Choroid plexus epithelial cell (primary cell): ENCODE measurements around the gene STARD4.

Source experiments
- DNase-seq: peaks from one replicate; pipeline ENCODE4 v3.0.0-alpha.2; 2010; ENCODE audit warnings: low read depth
- H3K4me3 ChIP-seq: 2 replicates; pipeline ENCODE4 v1.5.1; 2011; ENCODE audit warnings: low read depth, mild to moderate bottlenecking, control low read depth, low read length, moderate library complexity
- TF ChIP-seq, protein P1 (sequence below): conservative IDR thresholded peaks from 2 replicates; pipeline ENCODE4 v1.5.1; 2011; ENCODE audit warnings: low read depth, mild to moderate bottlenecking, control low read depth, inconsistent platforms, low read length, moderate library complexity

STARD4 gene

DNA sequence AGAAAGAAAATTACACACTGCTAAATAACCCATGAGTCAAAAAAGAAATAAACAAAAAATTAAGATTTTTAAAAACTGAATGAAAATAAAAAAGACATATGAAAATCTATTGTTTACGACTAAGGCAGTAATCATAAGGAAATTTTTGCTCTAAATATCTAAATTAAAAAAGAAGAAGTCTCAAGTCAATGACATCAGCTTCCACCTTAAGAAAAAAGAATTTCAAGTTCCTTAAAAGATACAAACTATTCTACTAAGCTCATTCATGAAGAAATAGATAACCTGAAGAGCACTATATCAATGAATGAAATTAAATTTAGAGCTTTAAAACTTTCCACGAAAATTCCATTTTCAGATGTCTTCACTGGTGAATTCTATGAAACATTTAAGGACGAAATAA, 15.7 kb upstream of the STARD4 start:
- TF ChIP-seq, protein P1, sequence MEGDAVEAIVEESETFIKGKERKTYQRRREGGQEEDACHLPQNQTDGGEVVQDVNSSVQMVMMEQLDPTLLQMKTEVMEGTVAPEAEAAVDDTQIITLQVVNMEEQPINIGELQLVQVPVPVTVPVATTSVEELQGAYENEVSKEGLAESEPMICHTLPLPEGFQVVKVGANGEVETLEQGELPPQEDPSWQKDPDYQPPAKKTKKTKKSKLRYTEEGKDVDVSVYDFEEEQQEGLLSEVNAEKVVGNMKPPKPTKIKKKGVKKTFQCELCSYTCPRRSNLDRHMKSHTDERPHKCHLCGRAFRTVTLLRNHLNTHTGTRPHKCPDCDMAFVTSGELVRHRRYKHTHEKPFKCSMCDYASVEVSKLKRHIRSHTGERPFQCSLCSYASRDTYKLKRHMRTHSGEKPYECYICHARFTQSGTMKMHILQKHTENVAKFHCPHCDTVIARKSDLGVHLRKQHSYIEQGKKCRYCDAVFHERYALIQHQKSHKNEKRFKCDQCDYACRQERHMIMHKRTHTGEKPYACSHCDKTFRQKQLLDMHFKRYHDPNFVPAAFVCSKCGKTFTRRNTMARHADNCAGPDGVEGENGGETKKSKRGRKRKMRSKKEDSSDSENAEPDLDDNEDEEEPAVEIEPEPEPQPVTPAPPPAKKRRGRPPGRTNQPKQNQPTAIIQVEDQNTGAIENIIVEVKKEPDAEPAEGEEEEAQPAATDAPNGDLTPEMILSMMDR = no peak
- no peak for DNase-seq
- no peak overlapping the region for H3K4me3 ChIP-seq

DNA sequence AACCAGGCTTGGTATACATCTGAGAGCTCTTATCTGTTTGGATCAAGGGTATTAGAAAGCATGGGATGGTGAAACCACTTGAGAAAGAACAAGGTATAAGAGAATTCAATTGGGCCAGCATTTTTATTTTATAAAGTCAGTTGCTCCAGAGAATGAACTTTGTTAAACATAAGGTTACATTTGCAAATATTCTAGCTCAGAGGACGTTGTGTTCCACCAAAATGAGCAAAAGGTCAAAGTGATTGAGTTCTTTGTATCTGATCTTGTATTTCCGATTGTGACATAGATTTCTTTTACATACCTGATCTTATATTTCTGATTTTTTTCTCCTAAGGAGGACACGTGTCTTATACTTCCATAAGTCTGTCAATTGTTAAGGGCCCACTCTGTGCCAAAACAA, 8.6 kb upstream of the STARD4 start:
- no peak overlapping the region for H3K4me3 ChIP-seq
- TF ChIP-seq, protein P1 = no peak
- DNase-seq = no peak

DNA sequence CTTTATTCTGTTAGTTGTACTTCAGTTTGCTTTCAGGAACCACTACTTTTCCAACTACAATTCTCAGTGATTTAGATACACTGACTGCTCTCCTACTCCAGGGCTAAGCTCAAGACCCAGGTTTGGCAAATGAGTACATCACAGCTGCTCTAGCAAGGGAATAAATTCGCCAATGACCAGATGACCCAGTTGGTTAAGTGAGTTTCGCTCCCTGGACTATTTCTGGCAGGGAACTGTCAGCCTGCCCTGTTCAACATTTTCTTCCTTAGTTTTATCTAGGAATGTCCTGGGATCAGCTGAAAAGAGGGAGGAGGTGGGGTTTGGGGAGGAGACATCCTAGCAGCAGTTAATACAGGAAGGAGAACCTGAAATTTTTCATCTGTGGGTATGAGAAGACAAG, 6.4 kb upstream of the STARD4 start:
- TF ChIP-seq, protein P1 = no peak
- no peak for DNase-seq
- H3K4me3 ChIP-seq = no peak overlapping the region

DNA sequence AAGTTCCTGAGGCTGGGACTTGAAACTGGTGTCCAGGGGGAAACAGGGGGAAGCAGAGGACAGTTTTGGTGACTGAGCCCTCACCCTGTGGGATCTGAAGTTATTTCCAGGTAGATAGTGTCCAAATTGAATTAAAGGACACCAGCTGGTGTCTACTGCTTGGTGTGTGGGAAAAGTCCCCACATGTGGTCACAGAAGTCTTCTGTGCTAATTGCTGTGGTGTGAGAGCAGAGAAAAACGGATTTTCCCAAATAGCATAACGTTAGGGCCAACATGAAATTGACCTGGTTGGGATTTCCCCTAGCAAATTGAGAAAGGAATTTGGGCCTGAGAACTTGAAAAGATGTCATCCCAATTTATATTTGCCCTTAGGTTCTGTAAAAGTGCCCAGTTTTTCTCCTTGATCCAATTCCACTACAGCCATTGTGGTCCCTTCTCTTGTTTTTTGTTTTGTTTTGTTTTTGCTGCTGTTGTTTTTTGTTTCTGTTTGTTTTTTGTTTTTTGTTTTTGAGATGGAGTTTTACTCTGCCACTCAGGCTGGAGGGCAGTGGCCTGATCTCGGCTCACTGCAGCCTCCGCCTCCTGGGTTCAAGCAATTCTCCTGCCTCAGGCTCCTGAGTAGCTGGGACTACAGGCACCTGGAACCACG, 5.6 kb upstream of the STARD4 start:
- TF ChIP-seq, protein P1 = no peak
- H3K4me3 ChIP-seq = no peak overlapping the region
- DNase-seq = no peak

DNA sequence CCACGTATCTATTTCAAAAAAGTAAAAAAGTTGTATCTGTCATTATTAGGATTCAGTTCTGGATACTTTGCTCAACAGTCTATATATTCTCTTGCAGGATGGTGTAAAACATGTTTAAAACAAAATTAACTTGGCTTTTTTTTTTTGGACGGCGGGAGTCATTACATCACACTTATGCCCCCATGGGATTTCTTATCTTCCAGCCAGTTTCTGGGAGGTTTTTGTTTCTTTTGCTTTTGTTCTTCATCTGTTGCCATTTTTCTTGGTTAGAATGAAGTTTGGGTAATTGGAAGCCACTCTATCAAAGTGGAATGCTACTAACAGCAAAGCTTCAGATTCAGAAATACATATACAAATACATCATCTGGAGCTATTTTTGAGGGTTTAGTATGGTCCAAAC, 1.8 kb upstream of the STARD4 start:
- H3K4me3 ChIP-seq = no peak overlapping the region
- TF ChIP-seq, protein P1 = no peak
- DNase-seq = no peak

DNA sequence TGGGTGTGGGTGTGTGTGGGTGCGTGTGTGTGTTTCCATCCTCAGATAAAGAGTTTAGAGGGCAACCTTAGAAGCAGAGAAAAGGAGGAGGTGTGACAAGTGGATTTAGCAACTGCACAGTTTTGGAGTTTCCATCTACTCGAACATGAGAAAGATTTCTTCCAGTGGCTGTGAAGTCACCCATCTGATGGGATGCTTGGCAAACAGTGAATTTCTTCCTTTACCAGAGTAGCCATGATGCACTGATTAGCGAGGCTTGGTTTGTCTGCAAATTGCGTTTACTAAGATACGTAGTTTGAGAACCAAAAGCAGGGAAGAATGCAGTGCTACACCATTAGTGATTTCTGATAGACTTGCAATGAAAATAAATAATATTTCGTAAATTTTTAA, 791 bp upstream of the STARD4 start:
- no peak for DNase-seq
- peak overlapping the region; percentile 92 for H3K4me3 ChIP-seq
- TF ChIP-seq, protein P1 = no peak

DNA sequence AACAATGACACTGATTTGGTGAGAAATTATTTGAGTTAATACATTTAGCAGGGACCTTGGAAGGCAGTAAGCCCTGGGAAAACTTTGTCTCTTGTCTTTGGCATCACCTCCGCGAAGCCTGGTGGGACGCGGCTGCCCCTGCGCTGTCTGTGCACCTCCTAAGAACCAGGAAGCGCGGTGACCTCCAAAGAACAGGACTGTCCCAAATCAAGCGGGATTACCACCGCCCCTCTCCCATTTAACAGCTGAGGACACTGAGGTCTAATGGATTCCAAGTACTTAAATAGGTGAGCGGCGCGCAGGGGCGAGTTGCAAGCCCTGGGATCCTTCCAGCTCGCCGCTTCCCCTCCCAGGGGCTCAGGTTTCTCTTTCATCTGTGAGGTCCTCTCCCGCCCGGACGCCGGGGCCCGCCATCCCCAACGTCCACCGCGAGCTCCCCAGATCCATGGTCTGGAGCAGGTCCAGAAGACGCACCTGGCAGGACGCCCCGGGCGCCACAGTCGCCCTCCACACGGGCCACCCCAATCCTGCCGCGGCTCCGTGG, 432 bp downstream of the STARD4 start:
- TF ChIP-seq, protein P1 = no peak
- H3K4me3 ChIP-seq = peak overlapping the region; percentile 92
- DNase-seq = peak; percentile 56
